HTR-8/SVneo (cell line): Measurements from ENCODE around the gene BAK1.
A peak's percentile ranks its signal among the peaks of the same experiment; 100 is the strongest.

ENCODE experiments used
- DNase-seq: peaks from one replicate; pipeline ENCODE4 v3.0.0; 2011; ENCODE audit warnings: low spot score, mixed read lengths; ENCODE audit not compliant: insufficient read length
- FAIRE-seq: peaks from 2 replicates; lab custom pipeline; 2011; peaks lifted over from hg19 to GRCh38; lab: Jason Lieb, UNC

The BAK1 gene

GRCh38 chr6:33579828-33580714 is at the start of gene BAK1:
Gene BAK1 (minus strand): TSS chr6:33580276. CDS start chr6:33577604, 2,672 bp downstream.
- peak; percentile 74 for FAIRE-seq
- DNase-seq, result peak; percentile 94

GRCh38 chr6:33628401-33628964 is 48.4 kb upstream of the BAK1 start:
- FAIRE-seq, result no peak

GRCh38 chr6:33627876-33628275 is 47.8 kb upstream of the BAK1 start:
- no peak for FAIRE-seq
- DNase-seq, result no peak

More at GRCh38 chr6:33628401-33628964, 48.4 kb upstream of the BAK1 start:
- DNase-seq, result no peak

GRCh38 chr6:33624856-33625255 is 44.8 kb upstream of the BAK1 start:
- FAIRE-seq, result no peak
- DNase-seq, result no peak

- no peak for DNase-seq
- FAIRE-seq, result no peak
Measured at GRCh38 chr6:33623895-33624381, 43.9 kb upstream of the BAK1 start.

GRCh38 chr6:33622456-33623431 is 42.7 kb upstream of the BAK1 start:
- no peak for FAIRE-seq
- no peak for DNase-seq

GRCh38 chr6:33621711-33622388 is 41.8 kb upstream of the BAK1 start:
- DNase-seq (no peak), FAIRE-seq (no peak)

DNA sequence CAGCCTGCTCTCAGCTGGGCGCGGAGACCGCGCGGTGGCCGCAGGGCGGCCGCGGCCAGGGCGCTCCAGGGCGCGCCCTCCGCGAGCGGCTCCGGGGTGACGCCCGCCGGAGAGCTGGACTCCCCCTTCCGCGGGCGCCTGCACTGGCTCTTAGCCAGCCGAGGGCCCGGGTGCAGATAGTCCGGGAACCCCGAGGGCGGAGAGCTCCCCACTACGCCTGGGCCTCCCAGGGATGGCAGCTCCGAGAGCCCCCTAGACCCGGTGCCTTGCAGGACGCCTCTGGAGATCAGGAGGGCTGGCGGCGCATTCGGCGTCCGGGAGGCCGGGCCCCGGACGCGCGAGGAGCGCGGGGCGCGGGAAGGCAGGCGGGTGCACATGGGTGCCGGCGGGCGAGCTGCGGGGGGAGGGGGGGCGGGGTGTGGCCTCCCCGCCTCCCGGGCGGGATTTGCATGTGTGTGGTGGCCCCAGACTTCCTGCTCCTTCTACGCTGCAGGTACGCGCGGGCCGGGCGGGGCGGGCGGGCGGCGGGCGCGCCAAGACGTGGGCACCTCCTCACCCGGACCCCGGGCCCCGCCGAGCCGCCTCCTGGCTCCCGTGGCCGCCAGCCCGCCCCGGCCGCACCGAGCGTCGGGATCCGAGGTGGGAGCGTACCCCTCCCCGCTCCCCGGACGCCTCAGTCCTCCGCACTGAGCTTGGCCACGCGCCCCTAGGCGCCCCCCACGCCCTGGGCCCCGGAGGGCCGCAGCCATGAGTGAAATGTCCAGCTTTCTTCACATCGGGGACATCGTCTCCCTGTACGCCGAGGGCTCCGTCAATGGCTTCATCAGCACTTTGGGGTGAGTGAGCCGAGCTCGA is 41.0 kb upstream of the BAK1 start, which contains the start of gene ITPR3:
ITPR3 (plus strand) TSS at position 467 of the 855 bp plus-strand sequence; CDS start at position 748, 281 bp downstream.
- FAIRE-seq (no peak), DNase-seq (peak; percentile 83)

- DNase-seq, result peak; percentile 61
- no peak for FAIRE-seq
Measured at GRCh38 chr6:33620158-33620855, 40.2 kb upstream of the BAK1 start.

GRCh38 chr6:33619166-33619840 is 39.2 kb upstream of the BAK1 start:
- FAIRE-seq (no peak), DNase-seq (no peak)

DNA sequence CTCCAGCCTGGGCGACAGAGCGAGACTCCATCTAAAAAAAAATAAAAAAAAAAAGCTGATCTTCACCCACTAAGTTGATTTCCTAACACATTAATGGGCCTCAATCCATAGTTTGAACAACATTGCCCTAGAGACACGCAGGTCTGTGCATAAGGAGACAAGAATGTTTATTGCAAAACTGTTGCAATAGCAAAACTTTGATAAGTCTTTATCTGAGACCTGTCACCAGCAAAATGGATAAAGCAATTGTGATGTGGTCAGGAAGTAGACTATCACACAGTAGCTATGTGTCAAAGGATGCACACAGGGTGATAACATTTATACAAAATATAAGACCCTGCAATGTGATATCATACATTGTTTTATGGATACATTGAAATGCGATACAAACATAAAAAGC is 36.8 kb upstream of the BAK1 start:
- no peak for FAIRE-seq
- DNase-seq, result no peak

- FAIRE-seq (no peak), DNase-seq (no peak)
Measured at GRCh38 chr6:33616113-33616512, 36.0 kb upstream of the BAK1 start.

GRCh38 chr6:33613795-33614168 is 33.7 kb upstream of the BAK1 start:
- DNase-seq (peak; percentile 59), FAIRE-seq (no peak)

DNA sequence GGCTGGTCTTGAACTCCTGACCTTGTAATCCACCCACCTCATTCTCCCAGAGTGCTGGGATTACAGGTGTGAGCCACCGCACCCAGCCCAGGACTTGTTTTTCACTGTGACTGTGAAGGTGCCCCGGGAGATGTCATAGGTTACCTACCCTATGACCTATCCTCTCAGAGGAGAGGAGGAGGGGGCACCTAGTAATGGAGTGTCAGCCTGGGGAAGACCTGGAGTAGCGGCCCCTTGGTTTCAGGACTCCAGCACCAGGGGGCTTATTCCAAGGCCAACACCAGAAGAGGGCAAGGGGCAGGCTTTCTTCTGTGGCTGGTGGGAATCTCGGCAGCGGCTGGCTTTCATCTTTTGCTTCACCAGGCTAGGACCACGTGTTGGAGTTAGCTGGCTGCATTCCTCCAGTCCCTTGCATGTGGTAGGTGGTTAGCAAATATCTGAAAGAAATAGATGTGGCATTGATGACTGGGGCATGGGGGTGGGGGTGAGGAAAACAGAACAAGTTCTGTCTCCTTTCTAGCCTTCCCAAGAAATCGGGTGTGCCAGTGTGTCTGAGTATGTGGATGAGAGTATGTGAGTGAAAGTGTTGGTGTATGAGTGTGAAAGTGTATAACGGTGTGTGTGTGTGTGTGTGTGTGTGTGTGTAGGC is 33.2 kb upstream of the BAK1 start:
- DNase-seq, result no peak
- FAIRE-seq, result peak; percentile 90

GRCh38 chr6:33610779-33611732 is 31.0 kb upstream of the BAK1 start:
- FAIRE-seq (no peak), DNase-seq (no peak)

- DNase-seq, result no peak
- FAIRE-seq, result no peak
Measured at GRCh38 chr6:33610067-33610466, 30.0 kb upstream of the BAK1 start.
